ENCODE data around the gene MARCHF10.

DNA sequence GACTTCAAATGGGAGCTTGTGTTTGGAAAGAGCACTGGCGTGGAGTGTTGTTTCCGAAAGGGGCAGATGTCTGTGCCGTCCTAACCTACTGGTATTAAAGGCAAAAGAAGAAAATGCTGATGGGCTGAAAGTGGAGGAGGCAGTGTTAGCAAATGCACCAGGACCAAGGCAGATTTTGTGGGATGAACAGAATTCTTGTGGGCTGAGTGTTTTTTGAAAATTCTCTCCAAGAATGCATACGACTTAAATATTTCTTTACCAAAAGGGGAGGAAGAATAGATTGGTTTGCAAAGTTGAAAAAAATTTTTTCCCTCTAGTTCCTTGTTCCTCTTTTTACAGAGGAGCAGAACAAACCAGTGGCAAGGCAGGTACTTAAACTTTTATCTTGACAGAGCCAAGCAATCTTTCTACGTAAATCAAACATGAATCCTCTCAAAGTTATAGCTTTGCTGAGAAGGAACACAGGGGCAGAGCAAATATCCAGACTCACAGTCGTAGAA, 16.8 kb downstream of the MARCHF10 start:
- TF ChIP-seq POLR2AphosphoS5 (IDR thresholded peaks at IDR 0.05; ENCODE audit: low read depth, low read length) (no peak), TAF1 (IDR thresholded peaks at IDR 0.05; ENCODE audit: low read depth, low read length) (no peak), POLR2A (IDR thresholded peaks at IDR 0.05; ENCODE audit: low read depth, low read length) (no peak), PAX5 (IDR thresholded peaks at IDR 0.05; ENCODE audit: insufficient read depth, low read length, severe bottlenecking) (no peak), SPI1 (IDR thresholded peaks at IDR 0.05; ENCODE audit: low read depth, low read length) (peak; percentile 18; the same call in 1 of the 2 replicates), POU2F2 (IDR thresholded peaks at IDR 0.05; ENCODE audit: low read depth, low read length) (no peak)

Measured in GM12891 (cell line).